ENCODE measurements around the gene BRAT1.
"Not testable (repeated sequence)": the region's sequence is repeated elsewhere in the genome, so short reads cannot be mapped to it uniquely, and the experiment has no call there.

BRAT1 gene

GRCh38 chr7:2555121-2556052 lies at the start of gene BRAT1:
TSS of gene BRAT1 (minus strand) at chr7:2555524. CDS start at chr7:2554431, 1,093 bp downstream.
- peak; percentile 91 to 96 (median 91) for DNase-seq (ENCODE audit: low read depth in 3 of 3, low spot score in 1 of 3)

GRCh38 chr7:2604608-2605174 lies 49.4 kb upstream of the BRAT1 start:
- DNase-seq (ENCODE audit: low read depth in 3 of 3, low spot score in 1 of 3): no peak

- no peak for DNase-seq (ENCODE audit: low read depth in 3 of 3, low spot score in 1 of 3)
These were observed 48.0 kb upstream of the BRAT1 start for GRCh38 chr7:2603044-2603965.

GRCh38 chr7:2602406-2603043 lies 47.2 kb upstream of the BRAT1 start:
- DNase-seq (ENCODE audit: low read depth in 3 of 3, low spot score in 1 of 3): no peak

GRCh38 chr7:2601907-2602306 lies 46.6 kb upstream of the BRAT1 start:
- DNase-seq (ENCODE audit: low read depth in 3 of 3, low spot score in 1 of 3): no peak

GRCh38 chr7:2601065-2601464 lies 45.7 kb upstream of the BRAT1 start:
- no peak for DNase-seq (ENCODE audit: low read depth in 3 of 3, low spot score in 1 of 3)

- DNase-seq (ENCODE audit: low read depth in 3 of 3, low spot score in 1 of 3): no peak
These were observed 43.0 kb upstream of the BRAT1 start for GRCh38 chr7:2598154-2598823.

- DNase-seq (ENCODE audit: low read depth in 3 of 3, low spot score in 1 of 3): no peak
These were observed 41.9 kb upstream of the BRAT1 start for GRCh38 chr7:2597273-2597640.

GRCh38 chr7:2596464-2597272 lies 41.3 kb upstream of the BRAT1 start:
- no peak for DNase-seq (ENCODE audit: low read depth in 3 of 3, low spot score in 1 of 3)

- no peak for DNase-seq (ENCODE audit: low read depth in 3 of 3, low spot score in 1 of 3)
These were observed 40.0 kb upstream of the BRAT1 start for GRCh38 chr7:2595258-2595860.

GRCh38 chr7:2594599-2594998 lies 39.3 kb upstream of the BRAT1 start:
- DNase-seq (ENCODE audit: low read depth in 3 of 3, low spot score in 1 of 3): no peak

- DNase-seq (ENCODE audit: low read depth in 3 of 3, low spot score in 1 of 3): no peak
These were observed 37.9 kb upstream of the BRAT1 start for GRCh38 chr7:2593036-2593727.

- DNase-seq (ENCODE audit: low read depth in 3 of 3, low spot score in 1 of 3): no peak
These were observed 37.1 kb upstream of the BRAT1 start for GRCh38 chr7:2592375-2592865.

- DNase-seq (ENCODE audit: low read depth in 3 of 3, low spot score in 1 of 3): not testable (repeated sequence)
These were observed 34.6 kb upstream of the BRAT1 start for GRCh38 chr7:2589941-2590340.

- no peak for DNase-seq (ENCODE audit: low read depth in 3 of 3, low spot score in 1 of 3)
These were observed 34.0 kb upstream of the BRAT1 start for GRCh38 chr7:2589341-2589740.

- DNase-seq (ENCODE audit: low read depth in 3 of 3, low spot score in 1 of 3): no peak
These were observed 32.5 kb upstream of the BRAT1 start for GRCh38 chr7:2587778-2588177.

- no peak for DNase-seq (ENCODE audit: low read depth in 3 of 3, low spot score in 1 of 3)
These were observed 31.8 kb upstream of the BRAT1 start for GRCh38 chr7:2587134-2587533.

- DNase-seq (ENCODE audit: low read depth in 3 of 3, low spot score in 1 of 3): no peak
These were observed 31.1 kb upstream of the BRAT1 start for GRCh38 chr7:2586326-2587020.

Measured in stimulated activated CD4-positive, alpha-beta T cell treated with anti-CD3 and anti-CD28 coated beads, TNF-alpha, amount 100 ng/mL, for 1 hour (primary cell).